CD14-positive monocyte (primary cell): Measurements from ENCODE around the gene ZNF407. TPM values are rescaled to one million over a fixed set of nuclear protein-coding genes. Genes with fewer than 3 reads are reported as not detected.

Experiments used
- DNase-seq, 3 donors: peaks; one replicate each; pipeline ENCODE4 v3.0.0-alpha.2; 2011 to 2022
- H2AFZ ChIP-seq: 2 replicates; pipeline ENCODE4 v1.6.0; 2012; ENCODE audit warnings: mild to moderate bottlenecking, low read depth, low read length, inconsistent platforms; ENCODE audit not compliant: insufficient read depth, poor library complexity, severe bottlenecking
- H3K27ac ChIP-seq, 2 donors: 1 replicate in 1 of 2; 2 replicates in 1 of 2; pipeline ENCODE4 v1.5.1; 2012 to 2013; ENCODE audit warnings: low read length in 2 of 2, control low read depth in 1 of 2, inconsistent platforms in 1 of 2, low read depth in 1 of 2, mild to moderate bottlenecking in 1 of 2
- H3K27me3 ChIP-seq, 2 donors: one replicate each; pipeline versions ENCODE4 v1.6.0 to v1.6.1; 2011 to 2013; ENCODE audit warnings: low read length in 2 of 2; ENCODE audit not compliant: control insufficient read depth in 2 of 2, insufficient read depth in 2 of 2
- H3K36me3 ChIP-seq, 2 donors: replicated peaks in 1 of 2; 1 replicate in 1 of 2; 2 replicates in 1 of 2; pipeline versions ENCODE4 v1.5.1 to v1.6.1; 2012 to 2013; ENCODE audit warnings: low read length in 2 of 2, control low read depth in 1 of 2, inconsistent platforms in 1 of 2, mild to moderate bottlenecking in 1 of 2; ENCODE audit not compliant: insufficient read depth in 2 of 2, control insufficient read depth in 1 of 2
- H3K4me1 ChIP-seq, 2 donors: 1 replicate in 1 of 2; 2 replicates in 1 of 2; pipeline versions ENCODE4 v1.5.1 to v1.6.1; 2012 to 2013; ENCODE audit warnings: low read length in 2 of 2, control low read depth in 1 of 2, inconsistent platforms in 1 of 2, mild to moderate bottlenecking in 1 of 2, moderate library complexity in 1 of 2; ENCODE audit not compliant: insufficient read depth in 2 of 2, control insufficient read depth in 1 of 2
- H3K4me2 ChIP-seq: replicated peaks from 2 replicates; pipeline ENCODE3; 2012; ENCODE audit warnings: low read length, moderate library complexity, mild to moderate bottlenecking; ENCODE audit not compliant: poor library complexity, severe bottlenecking; ENCODE audit errors: extremely low read depth
- H3K4me3 ChIP-seq, 3 experiments: fragments of 200-600 bp in 1 of 3; sonication (generic) in 1 of 3; replicated peaks in 1 of 3; 1 replicate in 2 of 3; 2 replicates in 1 of 3; pipeline ENCODE4 v1.5.1; 2011 to 2013; ENCODE audit warnings: low read length in 3 of 3, mild to moderate bottlenecking in 3 of 3, control low read depth in 2 of 3, low read depth in 2 of 3, inconsistent platforms in 1 of 3, moderate library complexity in 1 of 3
- H3K79me2 ChIP-seq: 2 replicates; pipeline ENCODE4 v1.6.0; 2012; ENCODE audit warnings: mild to moderate bottlenecking, control low read depth, inconsistent platforms, low read length, moderate library complexity; ENCODE audit not compliant: insufficient read depth
- H3K9ac ChIP-seq: 2 replicates; pipeline ENCODE4 v1.6.0; 2017; ENCODE audit warnings: low read length, mild to moderate bottlenecking; ENCODE audit not compliant: insufficient read depth, poor library complexity, severe bottlenecking
- H3K9me3 ChIP-seq, 2 donors: replicated peaks in 1 of 2; 1 replicate in 1 of 2; 2 replicates in 1 of 2; pipeline versions ENCODE4 v1.5.1 to v1.6.1; 2012 to 2013; ENCODE audit warnings: low read length in 2 of 2, control low read depth in 1 of 2; ENCODE audit not compliant: control insufficient read depth in 1 of 2, insufficient read depth in 1 of 2
- H4K20me1 ChIP-seq: 2 replicates; pipeline ENCODE4 v1.6.0; 2012; ENCODE audit warnings: mild to moderate bottlenecking, low read length, control low read depth, moderate library complexity; ENCODE audit not compliant: insufficient read depth
- H3K27ac Mint-ChIP-seq, 7 donors: one replicate each; pipeline ENCODE4 v1.8.0; 2020; ENCODE audit warnings: mild to moderate bottlenecking in 7 of 7, mixed read lengths in 7 of 7, moderate library complexity in 6 of 7, inconsistent platforms in 2 of 7
- H3K27me3 Mint-ChIP-seq, 3 donors: one replicate each; pipeline ENCODE4 v1.8.0; 2021 to 2022; ENCODE audit warnings: low read depth in 3 of 3, mild to moderate bottlenecking in 3 of 3, mixed read lengths in 3 of 3, moderate library complexity in 3 of 3, inconsistent platforms in 1 of 3
- H3K36me3 Mint-ChIP-seq, 2 donors: one replicate each; pipeline ENCODE4 v1.8.0; 2020; ENCODE audit warnings: mixed read lengths in 2 of 2, inconsistent platforms in 1 of 2, mild to moderate bottlenecking in 1 of 2
- H3K4me1 Mint-ChIP-seq: one replicate; pipeline ENCODE4 v1.8.0; 2020; ENCODE audit warnings: mild to moderate bottlenecking, mixed read lengths
- H3K4me3 Mint-ChIP-seq, 2 donors: one replicate each; pipeline ENCODE4 v1.8.0; 2020; ENCODE audit warnings: mild to moderate bottlenecking in 2 of 2, mixed read lengths in 2 of 2, moderate library complexity in 1 of 2
- H3K9me3 Mint-ChIP-seq, 7 donors: one replicate each; pipeline ENCODE4 v1.8.0; 2020 to 2022; ENCODE audit warnings: mixed read lengths in 7 of 7, mild to moderate bottlenecking in 6 of 7, moderate library complexity in 6 of 7, inconsistent platforms in 2 of 7
- CTCF ChIP-seq: fragments of 200-600 bp; IDR thresholded peaks from one replicate; pipeline ENCODE4 v1.8.0; 2022; ENCODE audit warnings: antibody characterized with exemption, mild to moderate bottlenecking
- WGBS: methylation state at CpG from one replicate; pipeline ENCODE4 v1.1.5; 2013; ENCODE audit warnings: missing lambda C conversion rate; ENCODE audit not compliant: insufficient coverage; 5-methylcytosine and 5-hydroxymethylcytosine counted together
- intact Hi-C, 2 donors: fragments of 100-400 bp; cut with micrococcal nuclease; formaldehyde crosslinking; loops; one replicate each; pipeline versions ENCODE4 v1.15.0 to v1.15.1; 2023
- polyA plus RNA-seq, 3 donors: library from polyadenylated mRNA; depleted of rRNA in 1 of 3; unstranded in 2 of 3; stranded (reverse) in 1 of 3; fragments of 300-500 nt in 2 of 3; fragments of >200 nt in 1 of 3; fragmentation: Illumina TruSeq in 2 of 3; gene quantifications; 1 replicate in 2 of 3; 2 replicates in 1 of 3; pipeline ENCODE4 v1.2.3, GENCODE V29; 2012 to 2021

The ZNF407 gene
- polyA plus RNA-seq, 3 donors: 1.3 to 3.6 (median 1.6) TPM

- no peak overlapping the region for H3K27ac Mint-ChIP-seq
- Histone ChIP-seq H3K79me2 (no peaks in the 10 kb centered on the region), H3K9ac (no peak overlapping the region), H4K20me1 (no peaks in the 10 kb centered on the region), H3K9me3 (no peaks in the 10 kb centered on the region), H3K4me1 (no peaks in the 10 kb centered on the region), H3K36me3 (no peaks in the 10 kb centered on the region), H3K4me3 (no peak overlapping the region), H3K27ac (no peak overlapping the region), H3K4me2 (no peak overlapping the region), H3K27me3 (no peaks in the 10 kb centered on the region), H2AFZ (no peak overlapping the region)
- 100% methylated on average over 3 of the region's 11 CpGs for WGBS
- intact Hi-C loops: no loop called here
- peaks cover 1% of the 10 kb centered on the region for H3K4me1 Mint-ChIP-seq
- TF ChIP-seq CTCF: no peak
- no peak for DNase-seq
- no peak overlapping the region for H3K4me3 Mint-ChIP-seq
- peaks cover 5 to 13% (median 6%) of the 10 kb centered on the region in 3 donors for H3K27me3 Mint-ChIP-seq
- no peaks in the 10 kb centered on the region for H3K36me3 Mint-ChIP-seq
- no peaks in the 10 kb centered on the region for H3K9me3 Mint-ChIP-seq
Measured at GRCh38 chr18:74556126-74556525, 41.5 kb upstream of the ZNF407 start.

- Histone ChIP-seq H3K27ac (no peak overlapping the region), H4K20me1 (no peaks in the 10 kb centered on the region), H3K9ac (no peak overlapping the region), H3K9me3 (no peaks in the 10 kb centered on the region), H3K36me3 (no peaks in the 10 kb centered on the region), H3K79me2 (no peaks in the 10 kb centered on the region), H3K4me1 (no peaks in the 10 kb centered on the region), H3K27me3 (no peaks in the 10 kb centered on the region), H3K4me2 (no peak overlapping the region), H3K4me3 (no peak overlapping the region), H2AFZ (no peak overlapping the region)
- H3K27ac Mint-ChIP-seq: no peak overlapping the region
- H3K27me3 Mint-ChIP-seq: peaks cover 8 to 14% (median 10%) of the 10 kb centered on the region in 3 donors
- DNase-seq: no peak
- no peaks in the 10 kb centered on the region for H3K9me3 Mint-ChIP-seq
- intact Hi-C loops: no loop called here
- no peaks in the 10 kb centered on the region for H3K36me3 Mint-ChIP-seq
- no peaks in the 10 kb centered on the region for H3K4me1 Mint-ChIP-seq
- TF ChIP-seq CTCF: no peak
- no CpG with 5 or more reads among the region's 4 CpGs for WGBS
- H3K4me3 Mint-ChIP-seq: no peak overlapping the region
Measured at GRCh38 chr18:74558096-74558495, 39.6 kb upstream of the ZNF407 start.
